GM19467 (cell line): ENCODE measurements around the gene LRMDA.
"Not testable (repeated sequence)": the region's sequence is repeated elsewhere in the genome, so short reads cannot be mapped to it uniquely, and the experiment has no call there.

Experiments
- ATAC-seq: cut with Tn5 transposase; IDR thresholded peaks from one replicate; pipeline ENCODE4 v1.9.1; 2021; ENCODE audit warnings: mild to moderate bottlenecking, moderate library complexity; ENCODE audit not compliant: unreplicated experiment

Gene LRMDA

DNA sequence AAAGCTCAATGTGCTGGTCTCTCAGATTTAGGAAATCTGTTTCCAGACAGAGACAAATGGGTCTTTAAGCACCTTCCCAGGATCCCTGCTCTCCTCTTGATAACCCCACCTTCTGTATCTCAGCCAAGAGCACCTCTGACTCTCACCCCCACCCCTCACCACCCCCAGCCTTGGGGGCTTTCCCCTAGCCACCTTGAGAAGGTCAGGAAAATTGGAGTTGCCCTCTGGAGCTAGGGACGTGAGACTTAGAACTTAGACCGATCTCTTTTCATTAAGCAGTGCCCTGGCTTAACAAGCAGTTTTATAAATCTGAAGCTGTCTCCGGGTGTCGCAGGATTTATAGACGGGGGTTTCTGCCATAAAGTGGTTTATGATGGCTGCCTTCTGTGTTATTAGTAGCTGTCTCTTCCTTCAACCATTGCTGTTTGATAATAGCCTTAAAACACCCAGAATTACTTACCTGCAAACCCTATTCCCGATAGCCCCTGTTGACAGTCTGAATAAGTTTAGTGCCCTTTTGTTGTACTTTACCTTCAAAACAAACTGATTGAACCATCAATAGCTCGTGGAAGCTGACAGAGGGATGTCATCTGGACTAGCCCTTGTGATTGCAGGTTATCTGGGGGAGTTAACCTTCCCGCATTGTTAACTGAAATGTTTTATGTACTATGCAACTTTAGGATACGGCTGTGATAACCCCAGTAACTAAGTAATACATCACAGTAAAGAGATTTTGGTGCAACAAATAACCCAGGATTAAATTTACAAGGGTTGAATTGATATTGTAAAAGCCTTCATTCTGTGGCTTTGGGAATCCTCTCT is 621.5 kb downstream of the LRMDA start:
- ATAC-seq = no peak

DNA sequence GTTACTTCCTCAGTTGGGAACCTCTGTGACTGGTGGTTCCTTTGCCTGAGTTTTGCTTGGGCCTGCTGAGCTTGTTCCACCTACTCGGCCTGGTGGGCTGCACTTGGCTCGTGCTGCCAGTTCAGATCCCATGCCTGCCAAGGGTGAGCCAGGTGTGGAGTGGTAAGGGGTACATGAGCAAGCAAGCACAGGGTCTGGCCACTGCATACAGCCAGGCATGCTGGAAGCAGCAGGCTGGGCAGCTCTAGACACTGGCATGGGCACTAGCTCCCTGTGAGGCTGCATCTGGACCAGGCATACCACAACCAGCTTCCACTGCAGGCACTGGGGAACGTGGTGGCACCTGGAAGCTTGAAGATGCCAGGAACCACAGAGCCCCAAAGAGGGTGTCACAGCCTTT is 624.0 kb downstream of the LRMDA start:
- no peak for ATAC-seq

DNA sequence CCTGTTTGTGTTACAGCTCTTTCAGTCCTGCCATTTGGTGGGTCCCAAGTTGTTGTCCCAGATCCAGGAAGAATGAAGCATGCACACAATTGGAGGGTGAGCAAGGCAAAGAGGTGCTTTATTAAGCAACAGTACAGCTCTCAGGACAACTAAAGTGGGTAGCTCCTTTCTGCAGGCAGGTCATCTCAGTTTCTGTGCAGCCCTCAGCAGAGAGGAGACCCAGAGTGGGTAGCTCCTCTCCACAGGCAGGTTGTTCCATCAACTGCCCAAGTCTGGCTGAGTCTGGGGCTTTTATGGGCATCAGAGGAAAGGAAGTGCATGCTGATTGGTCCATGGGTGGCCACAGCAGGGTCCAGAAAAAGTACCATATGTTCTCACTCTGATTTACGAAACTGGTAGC is 624.5 kb downstream of the LRMDA start:
- ATAC-seq = no peak

DNA sequence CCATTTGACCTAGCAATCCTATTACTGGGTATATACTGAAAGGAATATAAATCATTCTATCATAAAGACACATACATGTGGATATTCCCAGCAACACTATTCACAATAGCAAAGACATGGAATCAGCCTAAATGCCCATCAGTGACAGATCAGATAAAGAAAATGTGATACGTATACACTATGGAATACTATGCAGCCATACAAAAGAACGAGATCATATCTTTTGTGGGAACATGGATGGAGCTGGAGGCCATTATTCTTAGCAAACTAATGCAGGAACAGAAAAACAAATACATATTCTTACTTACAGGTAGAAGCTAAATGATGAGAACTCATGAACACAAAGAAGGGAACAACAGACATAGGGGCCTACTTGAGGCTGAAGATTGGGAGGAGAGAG is 629.6 kb downstream of the LRMDA start:
- ATAC-seq = not testable (repeated sequence)

DNA sequence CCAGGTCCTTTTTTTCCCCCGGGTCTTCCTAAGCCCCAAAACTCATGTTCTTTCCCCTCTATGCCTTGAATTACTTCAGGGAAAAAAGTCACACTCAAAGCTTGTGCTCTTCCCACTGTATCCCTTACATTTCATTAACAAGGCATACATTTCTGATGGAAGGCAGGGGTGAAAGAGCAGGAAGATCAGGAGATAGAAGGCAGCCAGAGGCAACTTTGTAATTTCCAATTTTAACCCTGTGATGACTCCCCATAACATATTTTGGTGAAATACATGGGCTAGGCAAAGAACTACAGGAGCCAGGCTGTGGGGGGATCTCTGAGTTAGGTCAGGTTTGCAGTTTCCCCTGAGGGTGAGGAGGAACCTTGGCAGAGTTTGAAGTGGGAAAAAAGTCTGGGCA is 635.0 kb downstream of the LRMDA start:
- ATAC-seq = no peak

DNA sequence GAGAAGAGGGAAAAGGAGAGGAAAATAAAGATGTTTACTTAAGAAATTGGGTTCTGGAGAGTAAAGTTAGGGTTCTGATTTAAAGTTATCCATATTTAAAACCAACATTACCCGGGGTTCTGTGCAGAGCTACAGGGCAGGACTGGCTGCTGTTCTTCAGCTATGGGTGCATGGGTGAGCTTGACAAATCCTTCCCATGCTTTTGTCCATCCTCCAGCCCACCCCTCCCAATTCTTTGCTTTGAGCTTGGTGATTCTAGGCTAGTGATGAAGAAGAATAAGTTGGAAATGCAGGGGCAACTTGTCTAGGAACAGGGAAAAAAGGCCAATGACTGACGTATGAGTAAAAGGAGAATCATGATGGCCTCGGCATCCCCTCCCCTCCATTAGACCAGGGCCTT is 636.0 kb downstream of the LRMDA start:
- ATAC-seq = no peak

DNA sequence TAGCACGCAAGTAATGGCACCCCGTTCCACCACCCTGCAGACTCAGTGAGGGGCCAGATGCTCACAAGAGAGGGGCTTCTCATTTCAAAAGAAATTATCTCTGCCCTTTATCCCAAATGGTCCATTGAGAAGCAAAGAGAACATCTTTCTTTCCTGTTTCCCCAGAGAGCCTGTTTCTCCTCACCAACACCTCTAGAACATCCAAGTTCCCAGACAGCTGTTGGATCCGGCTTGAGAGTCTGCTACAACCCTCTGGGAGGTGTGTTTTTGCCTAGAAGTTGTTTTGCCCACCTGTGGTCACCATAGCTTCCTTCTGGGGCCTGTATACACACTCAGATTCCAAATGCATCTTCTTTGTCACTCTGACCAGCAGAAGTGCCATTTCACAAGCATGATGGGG is 637.4 kb downstream of the LRMDA start:
- no peak for ATAC-seq

DNA sequence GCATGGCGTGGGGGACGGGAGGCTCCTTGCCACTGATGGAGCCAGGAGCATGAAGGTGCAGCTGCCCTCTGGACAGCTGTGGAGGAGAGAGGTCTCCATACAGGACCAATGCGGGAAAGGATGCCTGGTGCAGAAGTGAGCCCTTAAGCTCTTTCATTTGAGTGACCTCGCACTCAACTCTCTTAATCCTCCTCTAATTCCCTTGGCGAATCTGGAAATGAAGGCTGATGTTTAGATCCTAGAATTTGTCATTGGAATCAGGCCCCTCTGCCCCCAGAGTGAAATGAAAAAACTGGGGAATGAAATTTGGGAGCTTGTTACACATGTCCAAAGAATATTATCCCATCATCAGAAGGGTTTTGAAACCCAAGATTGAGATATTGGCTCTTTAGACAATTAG is 639.5 kb downstream of the LRMDA start:
- no peak for ATAC-seq

DNA sequence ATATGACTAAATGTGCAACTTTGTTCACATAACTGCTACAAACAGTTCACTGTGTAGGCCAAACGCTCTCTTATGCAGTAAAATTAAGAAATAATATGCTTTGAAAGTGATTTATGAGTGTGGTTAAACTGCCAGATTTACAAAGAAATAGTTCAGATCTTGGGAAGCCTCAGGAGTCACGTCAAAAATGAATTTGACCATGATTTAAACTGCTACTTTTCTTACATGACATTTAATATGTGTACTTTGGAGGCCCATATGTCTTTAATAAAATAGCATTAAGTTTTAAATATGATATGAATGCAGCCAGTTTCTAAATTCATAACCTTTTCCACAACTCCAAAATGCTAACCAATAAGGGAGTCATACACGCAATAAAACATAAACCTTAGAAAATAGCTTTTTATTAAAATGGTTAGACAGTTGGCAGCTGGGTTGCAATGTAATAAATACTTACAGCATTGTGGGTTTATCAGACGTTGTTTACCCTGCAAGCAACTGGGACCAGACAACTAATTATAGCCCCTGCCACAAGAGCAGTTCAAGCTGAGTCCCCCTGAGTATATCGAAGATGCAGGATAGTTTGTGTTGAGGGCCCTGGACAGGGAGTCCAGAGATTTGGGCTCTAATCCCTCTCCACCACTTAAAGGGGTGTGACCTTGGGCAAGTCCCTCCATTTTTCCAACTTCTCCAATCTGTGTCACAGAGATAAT is 640.4 kb downstream of the LRMDA start:
- ATAC-seq = no peak

DNA sequence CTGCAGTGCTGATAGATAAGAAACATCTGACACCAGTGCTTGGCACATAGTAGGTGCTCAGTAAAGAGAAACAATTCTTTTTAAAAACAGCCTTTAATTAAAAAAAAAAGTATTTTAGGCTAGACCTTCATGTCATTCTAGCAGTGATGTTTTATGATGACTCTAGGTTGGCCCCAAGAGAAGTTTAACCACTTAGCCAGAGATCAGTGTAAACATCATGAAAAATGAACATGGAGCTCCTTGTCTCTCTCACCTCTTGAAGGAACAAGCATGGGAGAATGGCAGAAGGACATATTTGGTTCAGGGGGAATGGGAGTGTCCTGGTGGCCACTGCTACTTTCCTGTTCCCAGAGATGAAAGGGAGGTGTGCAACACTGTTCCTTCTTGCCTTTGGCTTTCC is 641.0 kb downstream of the LRMDA start:
- ATAC-seq = no peak

DNA sequence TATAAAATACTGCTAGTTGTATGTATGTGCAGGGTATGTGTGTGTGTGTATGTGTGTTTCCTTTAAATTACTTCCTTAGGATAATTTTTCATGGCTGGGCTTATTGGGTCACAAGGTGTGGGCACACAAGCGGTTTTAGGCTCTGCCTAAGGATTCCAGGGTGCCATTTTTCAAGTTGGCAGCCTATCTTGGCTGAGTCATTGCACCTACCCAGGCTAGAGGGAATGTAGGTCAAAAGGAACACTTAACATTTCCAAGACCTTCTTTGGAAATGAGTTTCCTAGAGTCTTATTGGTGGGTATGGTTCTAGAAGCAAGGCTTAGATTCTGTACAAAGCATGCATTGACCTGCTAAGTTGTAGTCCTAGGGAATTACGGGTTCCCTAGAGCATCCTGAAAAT is 642.1 kb downstream of the LRMDA start:
- ATAC-seq = no peak

DNA sequence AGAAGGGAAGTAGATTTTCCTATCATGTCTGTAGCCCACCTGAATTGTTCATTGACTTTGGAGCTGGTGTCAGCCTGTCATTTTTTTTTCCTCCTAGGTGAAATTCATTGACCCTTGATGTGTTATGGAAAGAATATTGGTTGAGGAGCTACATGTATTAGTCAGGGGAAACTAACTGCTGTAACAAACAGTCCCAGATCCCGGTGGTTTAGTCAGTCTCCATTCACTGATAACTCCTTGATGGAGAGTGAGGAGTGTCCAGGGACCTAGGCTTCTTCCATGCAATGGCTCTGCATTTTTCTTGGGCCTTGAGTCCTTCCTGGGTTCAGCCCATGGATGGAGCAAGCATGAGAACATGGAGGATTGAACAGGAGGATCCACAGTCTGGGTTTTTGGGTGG is 643.2 kb downstream of the LRMDA start:
- no peak for ATAC-seq

DNA sequence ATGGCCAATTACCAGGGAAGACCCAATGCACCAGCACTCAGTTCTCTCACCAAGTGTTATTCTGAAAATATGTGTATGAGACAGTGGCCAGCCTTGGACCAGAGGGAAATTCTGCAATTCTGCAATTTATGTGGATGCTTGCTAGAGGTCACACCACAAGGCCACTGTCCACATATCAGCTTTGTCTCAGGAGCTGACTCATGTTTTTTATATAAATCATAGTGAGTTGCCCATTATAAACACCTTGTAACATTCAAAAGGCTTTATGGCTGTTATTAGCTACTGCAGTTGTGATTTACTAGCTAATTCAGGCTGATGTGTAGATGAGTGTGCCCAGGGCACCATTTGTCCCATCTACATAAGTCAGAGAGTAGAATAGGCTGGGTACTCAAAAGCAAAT is 649.0 kb downstream of the LRMDA start:
- ATAC-seq = no peak

DNA sequence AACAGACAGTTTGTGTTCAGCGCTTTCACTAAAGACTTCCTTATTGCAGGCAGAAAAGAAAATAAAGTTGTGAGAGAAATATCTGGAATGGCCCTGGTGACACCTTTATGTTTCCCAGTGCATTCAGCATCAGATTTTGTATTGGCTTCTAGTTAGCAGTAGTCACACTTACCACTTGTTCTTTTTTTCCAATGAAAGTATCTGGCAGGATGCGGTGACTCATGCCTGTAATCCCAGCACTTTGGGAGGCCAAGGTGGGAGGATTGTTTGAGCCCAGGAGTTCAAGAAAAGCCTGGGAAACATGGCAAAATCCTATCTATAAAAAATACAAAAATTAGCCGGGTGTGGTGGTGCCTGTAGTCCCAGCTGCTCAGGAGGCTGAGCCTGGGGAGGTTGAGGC is 649.6 kb downstream of the LRMDA start:
- ATAC-seq = no peak

DNA sequence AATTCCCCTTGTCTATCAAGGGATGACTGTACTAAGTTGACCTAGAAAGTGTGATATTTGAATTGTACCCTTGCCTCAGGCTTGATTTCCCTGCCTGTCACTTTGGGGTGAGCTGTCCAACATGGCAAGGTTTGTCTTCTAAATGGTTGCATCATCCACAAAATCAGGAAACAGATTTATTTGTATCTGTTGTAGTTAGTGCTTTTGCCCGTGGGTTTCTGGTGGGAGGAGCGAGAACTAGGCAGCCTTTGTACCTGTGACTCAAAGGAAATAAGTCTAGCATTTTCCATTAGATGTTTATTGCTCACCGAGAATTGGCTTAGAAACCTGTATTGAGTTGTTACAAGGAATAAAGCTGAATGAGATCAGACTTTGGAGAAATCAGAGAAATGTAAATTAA is 650.8 kb downstream of the LRMDA start:
- ATAC-seq = no peak

DNA sequence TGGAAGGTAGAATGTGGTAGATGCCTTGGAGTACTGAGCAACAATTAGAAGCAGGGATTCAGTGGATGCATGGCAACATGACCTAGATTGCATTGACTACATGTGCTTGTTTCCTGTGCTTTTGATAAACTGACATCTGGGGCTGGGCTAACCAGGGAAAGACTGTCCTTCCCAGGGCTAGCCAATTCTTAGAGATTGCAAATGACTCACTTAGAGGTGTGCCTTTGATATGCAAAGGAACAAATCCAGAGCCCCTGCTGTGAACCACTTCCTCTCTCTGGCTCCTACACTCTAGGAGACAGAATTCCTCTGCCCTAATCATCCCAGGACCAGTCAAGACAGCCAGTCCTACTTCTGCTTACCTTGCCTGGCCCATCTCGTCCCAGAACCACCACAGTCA is 651.5 kb downstream of the LRMDA start:
- ATAC-seq = no peak

DNA sequence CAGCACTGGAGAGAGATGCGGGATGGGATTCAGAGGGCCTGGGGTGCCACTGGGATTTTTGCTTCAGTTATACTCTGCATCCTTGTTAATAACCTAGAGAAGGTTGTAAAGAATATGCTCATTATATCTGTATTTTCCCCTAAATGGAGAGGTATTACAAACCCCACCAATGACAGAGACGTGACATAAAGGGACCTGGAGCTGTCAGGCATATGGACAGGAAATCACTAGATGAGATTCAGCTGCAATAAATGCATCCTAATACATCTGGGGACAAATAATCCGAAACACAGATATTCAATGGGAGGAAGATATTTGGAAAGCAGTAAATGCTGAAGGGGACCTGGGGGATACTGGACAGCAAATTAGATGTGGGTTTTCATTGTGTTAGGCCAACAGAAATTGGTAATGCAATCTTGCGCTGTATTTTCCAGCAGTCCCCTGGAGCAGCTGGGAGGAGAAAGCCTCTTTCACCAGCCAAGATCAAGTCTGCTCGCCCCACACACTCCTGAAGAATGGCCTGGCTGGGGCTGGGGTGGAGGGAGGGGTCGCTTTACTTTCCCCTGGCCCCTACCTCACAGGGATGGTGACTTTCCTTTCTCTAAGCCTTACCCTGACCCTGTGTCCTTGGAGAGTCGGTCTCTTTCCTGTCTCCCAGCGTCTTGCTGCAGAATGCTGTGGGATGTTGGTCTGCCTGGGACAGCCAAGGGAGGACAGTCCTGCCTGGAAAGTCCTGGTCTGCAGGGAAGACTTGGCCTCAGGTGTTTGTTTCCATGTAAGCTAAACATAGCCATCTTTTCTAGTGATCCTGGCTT is 653.8 kb downstream of the LRMDA start:
- ATAC-seq = no peak

DNA sequence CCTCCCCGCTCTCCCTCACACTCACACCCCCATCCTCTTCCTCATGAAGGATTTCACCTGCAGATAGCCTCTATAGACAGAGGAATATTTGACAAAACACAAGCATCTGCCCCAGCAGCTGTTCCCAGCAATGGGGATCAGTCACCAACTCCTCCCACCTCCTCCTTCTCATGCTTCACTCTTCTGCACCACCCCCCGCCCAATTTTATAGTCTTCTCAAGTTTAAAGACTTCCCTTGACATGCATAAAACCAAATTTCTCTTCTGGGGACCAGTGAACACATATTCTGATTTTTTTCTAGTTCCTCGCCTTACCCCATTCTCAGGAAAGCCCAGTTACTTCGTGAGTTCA is 654.4 kb downstream of the LRMDA start:
- ATAC-seq = no peak

DNA sequence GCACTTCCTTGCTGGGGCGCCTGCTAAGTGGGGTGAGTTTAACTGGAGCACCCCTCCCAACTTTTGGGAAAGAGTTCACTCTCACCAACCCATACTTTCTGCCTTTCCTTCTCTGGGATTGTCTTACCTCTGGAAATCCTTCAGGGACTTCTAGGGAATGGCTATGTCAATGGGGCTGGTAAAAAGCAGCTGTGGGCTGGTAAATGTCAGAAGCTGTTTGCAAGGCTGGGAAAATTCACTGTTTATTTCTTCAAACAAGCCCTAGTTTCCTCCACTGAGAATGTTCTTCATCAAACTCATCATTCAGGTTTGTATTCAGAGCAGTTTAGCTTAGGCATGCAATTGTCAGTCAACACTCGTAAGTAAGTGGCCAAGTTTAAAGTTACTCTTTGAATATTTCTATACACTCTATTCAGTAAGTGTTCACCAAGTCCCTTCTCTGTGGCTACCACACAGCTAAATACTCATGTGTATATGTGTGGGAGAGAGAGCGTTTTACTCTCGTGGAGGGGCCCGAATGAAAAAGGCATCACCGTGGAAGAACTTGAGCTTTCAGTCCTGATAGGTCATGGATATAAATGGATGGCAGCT is 654.8 kb downstream of the LRMDA start:
- no peak for ATAC-seq

DNA sequence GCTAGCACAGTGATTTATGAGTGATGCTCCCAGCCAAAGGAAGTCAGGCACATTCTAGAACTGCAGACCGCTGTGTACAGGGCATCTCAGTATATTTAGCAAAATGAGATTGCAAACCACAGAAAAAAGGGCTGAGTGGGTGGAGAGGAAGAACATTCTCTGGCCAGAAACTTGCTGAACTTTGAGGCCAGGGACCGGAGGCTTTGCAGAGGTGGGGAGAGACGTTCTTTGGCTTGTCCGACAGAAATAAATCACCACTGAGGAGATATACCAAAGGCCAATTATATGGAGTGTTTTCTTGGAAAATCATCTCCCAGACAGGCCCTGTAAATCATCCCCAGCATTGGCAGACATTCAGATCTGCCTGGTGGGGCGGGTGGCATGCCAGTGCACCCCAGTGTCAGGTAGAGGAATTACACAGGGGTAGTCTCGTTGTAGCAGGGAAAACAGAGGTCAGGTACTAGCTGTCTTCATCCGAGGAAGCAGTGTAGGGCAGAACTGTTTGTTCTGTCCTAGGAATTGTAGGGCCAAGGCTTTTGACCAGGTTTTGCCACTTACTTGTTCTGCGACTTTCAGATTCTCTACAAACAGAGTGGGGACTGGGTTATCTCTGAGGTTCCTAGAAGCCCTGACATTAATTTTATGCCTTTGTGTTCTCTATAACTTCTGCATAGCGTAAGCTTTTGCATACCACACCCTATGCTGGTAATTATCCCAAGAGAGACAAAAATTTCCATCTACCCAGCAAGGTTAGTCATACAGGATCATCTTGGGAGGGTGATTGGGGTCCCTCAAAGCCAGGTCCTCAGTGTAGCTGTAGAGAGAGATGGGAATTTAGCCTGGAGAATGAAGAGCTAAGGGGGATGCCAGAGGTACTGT is 655.6 kb downstream of the LRMDA start:
- no peak for ATAC-seq
